Epithelial cell of proximal tubule (primary cell): ENCODE data around the gene ABCA8. TPM values are rescaled to one million over a fixed set of nuclear protein-coding genes. Genes with fewer than 3 reads are reported as not detected.

Experiments used
- DNase-seq: peaks from one replicate; pipeline ENCODE4 v3.0.0-alpha.2; 2011; ENCODE audit warnings: low read depth
- H3K4me3 ChIP-seq: 2 replicates; pipeline ENCODE4 v1.5.1; 2011; ENCODE audit warnings: low read depth, mild to moderate bottlenecking, low read length
- CTCF ChIP-seq: conservative IDR thresholded peaks from 2 replicates; pipeline ENCODE4 v1.5.1; 2012; ENCODE audit warnings: low read depth, mild to moderate bottlenecking, low read length
- total RNA-seq: library from RNA; depleted of rRNA; stranded (reverse); fragments of >200 nt; gene quantifications from 2 replicates; pipeline ENCODE4 v1.2.3, GENCODE V29; 2015

ABCA8 gene
- total RNA-seq, 1 donor from 2014 or later = not detected

GRCh38 chr17:68853036-68853435 lies 102.2 kb downstream of the ABCA8 start:
- H3K4me3 ChIP-seq = no peak overlapping the region
- DNase-seq = no peak
- TF ChIP-seq CTCF = no peak

- TF ChIP-seq CTCF = no peak
- no peak for DNase-seq
- H3K4me3 ChIP-seq = no peak overlapping the region
Observed at GRCh38 chr17:68851890-68852289, 103.3 kb downstream of the ABCA8 start.

- TF ChIP-seq CTCF = no peak
- H3K4me3 ChIP-seq = no peak overlapping the region
- no peak for DNase-seq
Observed at GRCh38 chr17:68850749-68851510, 104.3 kb downstream of the ABCA8 start.

GRCh38 chr17:68849673-68850610 lies 105.2 kb downstream of the ABCA8 start:
- DNase-seq = no peak
- no peak overlapping the region for H3K4me3 ChIP-seq
- TF ChIP-seq CTCF = no peak

GRCh38 chr17:68847711-68848110 lies 107.5 kb downstream of the ABCA8 start:
- no peak for DNase-seq
- H3K4me3 ChIP-seq = no peak overlapping the region
- TF ChIP-seq CTCF = no peak

GRCh38 chr17:68843522-68843921 lies 111.7 kb downstream of the ABCA8 start:
- DNase-seq = peak; percentile 3
- H3K4me3 ChIP-seq = no peak overlapping the region
- no peak for TF ChIP-seq CTCF
